Cardiac fibroblast (primary cell): ENCODE data around the gene CUL2.
A peak's percentile ranks its signal among the peaks of the same experiment; 100 is the strongest.
"Not testable (repeated sequence)": the region's sequence is repeated elsewhere in the genome, so short reads cannot be mapped to it uniquely, and the experiment has no call there.

Experiments
- DNase-seq, 2 donors: peaks; one replicate each; pipeline versions ENCODE4 v3.0.0 to v3.0.0-alpha.2; 2010; ENCODE audit warnings: low read depth in 2 of 2
- H3K4me3 ChIP-seq, 2 donors: replicated peaks in 1 of 2; 1 replicate in 1 of 2; 2 replicates in 1 of 2; pipeline ENCODE4 v1.5.1; 2011; ENCODE audit warnings: low read depth in 2 of 2, low read length in 2 of 2, mild to moderate bottlenecking in 2 of 2, moderate library complexity in 1 of 2
- CTCF ChIP-seq: IDR thresholded peaks from one replicate; pipeline ENCODE4 v1.5.1; 2011; ENCODE audit warnings: low read depth, mild to moderate bottlenecking, low read length, inconsistent platforms

The CUL2 gene

GRCh38 chr10:34979938-34980337 is 110.2 kb downstream of the CUL2 start:
- H3K4me3 ChIP-seq = no peak overlapping the region
- TF ChIP-seq CTCF = no peak
- DNase-seq = no peak

- no peak for DNase-seq
- no peak for TF ChIP-seq CTCF
- no peak overlapping the region for H3K4me3 ChIP-seq
Measured at GRCh38 chr10:34978080-34978479, 112.1 kb downstream of the CUL2 start.

DNA sequence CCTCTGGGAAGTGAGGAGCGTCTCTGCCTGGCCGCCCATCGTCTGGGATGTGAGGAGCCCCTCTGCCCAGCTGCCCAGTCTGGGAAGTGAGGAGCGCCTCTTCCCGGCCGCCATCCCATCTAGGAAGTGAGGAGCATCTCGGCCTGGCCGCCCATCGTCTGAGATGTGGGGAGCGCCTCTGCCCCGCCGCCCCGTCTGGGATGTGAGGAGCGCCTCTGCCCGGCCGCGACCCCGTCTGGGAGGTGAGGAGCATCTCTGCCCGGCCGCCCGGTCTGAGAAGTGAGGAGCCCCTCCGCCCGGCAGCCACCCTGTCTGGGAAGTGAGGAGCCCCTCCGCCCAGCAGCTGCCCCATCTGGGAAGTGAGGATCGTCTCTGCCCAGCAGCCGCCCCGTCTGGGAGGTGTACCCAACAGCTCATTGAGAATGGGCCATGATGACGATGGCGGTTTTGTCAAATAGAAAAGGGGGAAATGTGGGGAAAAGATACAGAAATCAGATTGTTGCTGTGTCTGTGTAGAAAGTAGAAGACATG is 113.7 kb downstream of the CUL2 start:
- DNase-seq, H3K4me3 ChIP-seq: not testable (repeated sequence)

- DNase-seq = not testable (repeated sequence)
Measured at GRCh38 chr10:34974364-34975065, 115.6 kb downstream of the CUL2 start.

DNA sequence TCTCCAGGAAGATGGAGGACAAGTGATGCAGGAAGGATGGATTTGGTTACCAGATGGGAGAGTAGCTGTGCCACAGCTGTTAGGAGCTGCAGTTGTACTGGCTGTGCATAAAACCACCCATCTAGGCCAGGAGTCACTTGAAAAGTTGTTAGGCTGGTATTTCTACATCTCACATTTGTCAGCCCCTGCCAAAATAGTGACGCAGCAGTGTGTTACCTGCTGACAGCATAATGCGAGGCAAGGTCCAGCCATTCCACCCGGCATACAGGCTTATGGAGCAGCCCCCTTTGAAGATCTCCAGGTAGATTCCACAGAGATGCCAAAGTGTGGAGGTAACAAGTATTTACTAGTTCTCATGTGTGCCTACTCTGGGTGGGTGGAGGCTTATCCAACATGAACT is 116.4 kb downstream of the CUL2 start:
- not testable (repeated sequence) for H3K4me3 ChIP-seq, DNase-seq

More at GRCh38 chr10:34974364-34975065, 115.6 kb downstream of the CUL2 start:
- TF ChIP-seq CTCF = peak; percentile 2
- not testable (repeated sequence) for H3K4me3 ChIP-seq

DNA sequence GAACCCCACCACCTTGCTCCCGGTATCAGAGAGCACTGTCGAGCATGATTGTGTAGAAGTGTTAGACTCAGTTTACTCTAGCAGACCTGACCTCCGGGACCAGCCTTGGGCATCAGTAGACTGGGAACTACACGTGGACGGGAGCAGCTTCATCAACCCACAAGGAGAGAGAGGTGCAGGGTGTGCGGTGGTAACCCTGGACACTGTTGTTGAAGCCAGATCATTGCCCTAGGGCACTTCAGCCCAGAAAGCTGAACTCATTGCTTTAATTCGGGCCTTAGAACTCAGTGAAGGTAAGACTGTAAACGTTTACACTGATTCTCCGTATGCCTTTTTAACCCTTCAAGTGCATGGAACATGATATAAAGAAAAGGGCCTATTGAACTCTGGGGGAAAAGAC is 117.0 kb downstream of the CUL2 start:
- not testable (repeated sequence) for H3K4me3 ChIP-seq, DNase-seq

DNA sequence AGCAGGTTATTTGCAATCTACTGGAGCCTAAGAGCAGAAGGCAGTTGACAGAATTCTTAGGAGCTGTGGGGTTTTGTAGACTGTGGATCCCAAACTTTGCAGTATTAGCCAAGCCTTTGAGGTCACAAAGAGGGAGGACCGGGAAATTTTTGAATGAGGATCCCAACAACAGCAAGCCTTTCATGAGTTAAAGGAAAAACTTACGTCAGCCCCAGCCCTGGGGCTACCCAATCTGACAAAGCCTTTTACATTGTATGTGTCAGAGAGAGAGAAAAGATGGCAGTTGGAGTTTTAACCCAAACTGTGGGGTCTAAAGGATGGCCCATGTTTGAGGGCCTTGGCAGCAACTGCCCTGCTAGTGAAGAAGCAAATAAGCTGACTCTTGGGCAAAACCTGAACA is 117.5 kb downstream of the CUL2 start:
- H3K4me3 ChIP-seq, DNase-seq: not testable (repeated sequence)

DNA sequence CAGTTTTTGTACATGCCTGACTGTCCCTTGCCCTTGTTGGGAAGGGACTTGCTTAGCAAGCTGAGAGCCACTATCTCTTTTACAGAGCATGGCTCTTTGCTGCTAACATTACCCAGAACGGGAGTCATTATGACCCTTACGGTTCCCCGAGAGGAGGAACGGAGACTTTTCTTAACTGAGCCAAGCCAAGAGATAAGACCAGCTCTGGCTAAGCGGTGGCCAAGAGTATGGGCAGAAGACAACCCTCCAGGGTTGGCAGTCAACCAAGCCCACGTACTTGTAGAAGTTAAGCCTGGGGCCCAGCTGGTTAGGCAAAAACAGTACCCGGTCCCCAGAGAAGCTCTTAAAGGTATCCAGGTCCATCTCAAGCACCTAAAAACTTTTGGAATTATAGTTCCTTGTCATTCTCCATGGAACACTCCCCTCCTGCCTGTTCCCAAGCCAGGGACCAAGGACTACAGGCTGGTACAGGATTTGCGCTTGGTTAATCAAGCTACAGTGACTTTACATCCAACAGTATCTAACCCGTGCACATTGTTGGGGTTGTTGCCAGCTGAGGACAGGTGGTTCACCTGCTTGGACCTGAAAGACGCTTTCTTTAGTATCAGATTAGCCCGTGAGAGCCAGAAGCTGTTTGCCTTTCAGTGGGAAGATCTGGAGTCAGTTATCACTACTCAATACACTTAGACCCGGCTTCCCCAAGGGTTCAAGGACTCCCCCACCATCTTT is 118.4 kb downstream of the CUL2 start:
- not testable (repeated sequence) for H3K4me3 ChIP-seq
- DNase-seq = peak in 1 of 2 donors; percentile 84

- no peak for DNase-seq
- TF ChIP-seq CTCF = no peak
- H3K4me3 ChIP-seq = no peak overlapping the region
Measured at GRCh38 chr10:34969171-34969570, 121.0 kb downstream of the CUL2 start.
